Dermis microvascular lymphatic vessel endothelial cell (primary cell): ENCODE measurements around the gene DIP2A. TPM values are rescaled to one million over a fixed set of nuclear protein-coding genes. Genes with fewer than 3 reads are reported as not detected.

Experiments
- DNase-seq, 2 donors: peaks; one replicate each; pipeline versions ENCODE4 v3.0.0 to v3.0.0-alpha.2; 2010; ENCODE audit warnings: low read depth in 2 of 2
- total RNA-seq: library from RNA; depleted of rRNA; stranded (reverse); fragments of >200 nt; gene quantifications from 2 replicates; pipeline ENCODE4 v1.2.1, GENCODE V29; 2014

The DIP2A gene
- total RNA-seq, 1 donor from 2014 or later = 19.0 TPM

DNA sequence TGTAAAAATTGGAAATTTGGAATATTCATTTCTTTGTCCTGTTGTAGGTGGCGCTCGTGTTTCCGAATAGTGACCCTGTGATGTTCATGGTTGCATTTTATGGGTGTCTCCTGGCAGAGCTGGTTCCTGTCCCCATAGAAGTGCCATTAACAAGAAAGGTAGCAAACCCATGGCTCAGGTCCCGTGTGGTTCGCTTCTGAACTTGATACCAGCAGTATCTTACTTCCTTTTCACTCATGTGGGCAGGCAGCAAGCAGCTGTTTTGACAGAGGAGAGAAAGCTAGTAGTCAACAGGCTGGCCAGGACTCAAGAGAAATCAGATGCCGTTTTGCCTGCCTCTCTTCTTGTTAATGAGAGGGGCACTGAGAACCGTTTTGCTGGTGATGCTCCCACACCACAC is 73.4 kb downstream of the DIP2A start:
- no peak for DNase-seq

- no peak for DNase-seq
Observed at GRCh38 chr21:46537026-46537425, 78.3 kb downstream of the DIP2A start.

- no peak for DNase-seq
Observed at GRCh38 chr21:46538262-46538661, 79.6 kb downstream of the DIP2A start.

GRCh38 chr21:46538851-46539666 is 80.4 kb downstream of the DIP2A start:
- no peak for DNase-seq

- DNase-seq = no peak
Observed at GRCh38 chr21:46540087-46540710, 81.5 kb downstream of the DIP2A start.

DNA sequence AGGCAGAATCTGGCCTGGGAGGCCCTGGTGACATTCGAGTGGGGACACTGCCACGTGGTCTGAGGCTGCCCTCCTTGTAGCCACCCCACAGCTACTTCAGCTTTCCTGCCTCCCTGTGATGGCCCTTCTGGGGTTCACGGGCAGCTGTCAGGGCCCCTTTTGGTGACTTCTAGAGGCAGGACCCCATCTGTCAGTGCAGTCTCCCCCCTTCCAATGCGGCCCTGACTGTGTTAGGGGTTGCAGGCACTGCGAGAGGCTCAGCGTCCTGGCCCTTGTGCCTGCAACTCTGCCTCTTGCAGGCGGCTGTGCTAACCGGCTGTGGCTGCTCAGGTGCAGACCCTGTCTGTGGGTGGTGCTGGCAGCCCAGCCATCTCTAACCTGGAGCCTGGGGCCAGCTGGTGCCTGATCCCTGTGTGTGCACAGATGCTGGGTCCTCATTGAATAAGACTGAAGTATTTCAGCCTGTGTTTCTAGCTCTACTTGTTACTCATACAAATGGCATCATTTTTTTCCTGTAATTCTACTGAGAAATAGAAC is 84.0 kb downstream of the DIP2A start:
- no peak for DNase-seq

GRCh38 chr21:46543306-46543705 is 84.6 kb downstream of the DIP2A start:
- no peak for DNase-seq

DNA sequence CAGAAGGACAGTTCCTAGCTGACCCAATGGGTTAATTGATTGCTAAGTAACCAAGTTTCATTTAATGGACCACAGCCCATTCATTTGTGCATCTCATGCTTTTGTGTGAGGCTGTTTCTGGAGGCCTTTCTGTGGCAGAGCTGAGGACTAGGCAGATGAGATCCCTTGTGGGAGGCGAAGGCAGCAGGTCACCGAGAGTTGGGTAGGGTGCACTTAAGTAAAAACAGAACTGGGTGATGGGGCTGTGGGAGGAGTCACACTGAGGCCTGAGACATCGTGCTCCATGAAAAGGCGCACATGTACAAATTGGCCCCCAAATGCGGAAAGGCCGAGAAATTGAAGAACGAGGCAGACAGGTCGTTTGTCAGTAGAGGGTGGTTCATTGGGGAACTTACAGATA is 85.3 kb downstream of the DIP2A start:
- DNase-seq = no peak

GRCh38 chr21:46544824-46545223 is 86.1 kb downstream of the DIP2A start:
- no peak for DNase-seq

DNA sequence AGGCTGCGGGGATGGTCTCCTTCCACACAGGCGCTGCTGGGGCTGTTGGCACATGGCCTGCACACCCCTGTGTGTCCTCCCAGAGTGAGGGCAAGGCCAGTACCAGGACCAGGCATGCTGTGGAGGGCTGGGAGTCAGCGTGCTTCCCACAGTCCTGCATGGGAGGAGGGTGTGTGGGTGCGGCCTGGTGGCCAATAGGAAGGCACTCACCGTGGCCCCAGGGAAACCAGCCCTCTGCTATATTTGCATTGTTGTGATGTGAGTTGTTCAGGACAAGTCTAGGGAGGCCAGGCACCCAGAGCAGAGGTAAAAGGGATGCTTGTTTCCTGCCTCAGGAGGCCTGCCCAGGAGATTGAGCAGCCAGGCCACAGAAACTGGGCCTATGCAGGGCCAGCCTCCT is 86.7 kb downstream of the DIP2A start:
- no peak for DNase-seq

DNA sequence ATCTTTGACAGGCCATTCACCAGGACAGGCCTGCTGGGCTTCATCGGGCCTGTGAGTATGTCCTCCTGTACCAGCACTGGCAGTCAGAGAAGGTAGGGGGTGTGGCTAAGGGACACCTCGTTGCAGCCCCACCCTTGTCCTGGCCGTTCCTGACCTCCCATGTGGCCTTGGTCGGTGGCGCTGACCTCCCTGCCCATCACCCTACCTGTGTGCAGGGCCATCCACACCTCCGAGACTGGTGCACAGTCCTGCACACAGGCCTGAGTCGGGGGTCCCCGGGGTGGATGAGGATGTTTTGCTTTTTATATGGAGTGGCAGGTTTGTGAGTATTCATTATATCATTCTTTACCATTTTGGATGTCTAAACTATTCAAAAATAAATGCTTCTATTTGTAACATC is 87.2 kb downstream of the DIP2A start:
- DNase-seq = no peak

DNA sequence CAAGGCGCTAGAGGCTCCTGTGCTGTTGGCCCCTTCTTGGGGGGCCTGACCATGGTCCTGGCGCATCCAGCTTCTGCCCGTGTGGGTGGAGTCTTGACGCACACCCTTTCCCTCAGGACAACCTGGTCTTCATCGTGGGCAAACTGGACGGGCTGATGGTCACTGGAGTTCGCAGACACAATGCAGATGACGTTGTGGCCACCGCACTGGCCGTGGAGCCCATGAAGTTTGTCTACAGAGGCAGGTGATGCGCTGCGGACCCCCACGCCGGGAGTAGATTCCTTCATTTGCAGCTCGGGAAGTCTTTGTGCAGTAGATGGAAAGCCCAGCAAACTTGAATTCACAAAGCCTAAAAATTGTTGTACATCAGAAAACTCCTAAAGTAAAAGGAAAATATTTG is 88.1 kb downstream of the DIP2A start:
- DNase-seq = no peak

- DNase-seq = no peak
Observed at GRCh38 chr21:46549650-46550049, 91.0 kb downstream of the DIP2A start.

GRCh38 chr21:46550116-46550941 is 91.6 kb downstream of the DIP2A start:
- no peak for DNase-seq

- DNase-seq = no peak
Observed at GRCh38 chr21:46551636-46552241, 93.0 kb downstream of the DIP2A start.

- DNase-seq = no peak
Observed at GRCh38 chr21:46552274-46552673, 93.6 kb downstream of the DIP2A start.

GRCh38 chr21:46552865-46553379 is 94.2 kb downstream of the DIP2A start:
- DNase-seq = no peak

DNA sequence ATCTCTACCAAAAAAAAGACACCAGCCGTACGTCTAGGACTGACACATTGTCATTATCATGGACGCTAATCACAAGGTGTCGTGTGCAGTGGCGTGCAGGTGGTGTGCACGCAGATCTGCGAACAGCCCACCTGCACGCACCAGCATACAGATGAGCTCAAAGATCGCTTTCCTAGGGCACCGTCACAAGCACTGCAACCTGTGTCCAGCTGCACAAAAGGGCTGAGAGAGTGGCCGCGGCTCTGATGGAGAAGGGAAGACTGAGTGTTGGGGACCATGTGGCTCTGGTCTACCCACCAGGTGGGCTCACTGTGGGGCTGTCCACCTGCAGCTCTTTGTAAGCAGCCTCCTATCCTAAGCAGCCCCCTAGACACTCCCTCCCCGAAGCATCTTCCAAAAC is 95.3 kb downstream of the DIP2A start:
- no peak for DNase-seq

DNA sequence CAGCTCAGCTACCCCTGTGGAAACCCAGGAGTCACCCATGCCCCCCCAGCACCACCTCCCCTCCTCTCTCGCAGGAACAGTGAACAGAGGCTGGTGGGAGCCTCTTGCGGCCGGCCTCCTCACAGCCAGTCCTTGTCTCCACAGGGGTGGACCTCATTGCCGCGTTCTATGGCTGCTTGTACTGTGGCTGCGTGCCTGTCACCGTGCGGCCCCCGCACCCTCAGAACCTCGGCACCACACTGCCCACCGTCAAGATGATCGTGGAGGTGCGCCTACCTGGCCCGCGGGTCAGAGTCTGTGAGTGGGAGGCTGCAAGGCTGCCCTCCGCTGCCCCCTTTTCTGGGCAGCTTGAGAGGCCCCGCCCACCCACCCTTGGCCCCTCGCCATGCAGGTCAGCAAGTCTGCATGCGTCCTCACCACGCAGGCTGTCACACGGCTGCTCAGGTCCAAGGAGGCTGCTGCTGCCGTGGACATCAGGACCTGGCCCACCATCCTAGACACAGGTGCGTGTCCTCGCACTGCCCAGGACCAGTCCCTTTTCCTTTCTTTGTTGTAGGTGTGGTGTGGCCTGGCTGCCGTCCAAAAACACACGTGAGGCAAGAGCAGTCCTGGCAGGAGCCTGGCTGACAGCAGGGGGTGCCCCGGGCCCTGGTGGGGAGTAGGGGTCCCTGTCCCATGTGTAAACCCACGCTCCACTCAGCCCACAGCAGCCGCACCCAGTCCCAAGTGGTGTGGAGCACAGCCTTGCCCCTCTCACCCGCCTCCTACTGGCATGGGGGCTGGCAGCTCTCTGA is 95.9 kb downstream of the DIP2A start:
- DNase-seq = no peak

- no peak for DNase-seq
Observed at GRCh38 chr21:46555225-46555617, 96.5 kb downstream of the DIP2A start.

- DNase-seq = no peak
Observed at GRCh38 chr21:46555678-46556077, 97.0 kb downstream of the DIP2A start.
